WTC11 (cell line): Measurements from ENCODE around the gene GPATCH2L. TPM values are rescaled to one million over a fixed set of nuclear protein-coding genes. Genes with fewer than 3 reads are reported as not detected.

ENCODE experiments used
- ATAC-seq: fragments of 200-7000 bp; cut with Tn5 transposase; 2 replicates; pipeline ENCODE4 v1.10.0; 2021; ENCODE audit warnings: mild to moderate bottlenecking, moderate library complexity
- CTCF ChIA-PET: fragments of 300-600 bp; sonication (Branson Sonifier 250); formaldehyde crosslinking; loops from one replicate; lab custom pipeline; 2021; ENCODE audit warnings: antibody characterized with exemption; lab: Charles Lee
- POLR2A ChIA-PET: fragments of 350-600 bp; sonication (Branson Sonifier 250); formaldehyde crosslinking; loops from one replicate; lab custom pipeline; 2021; ENCODE audit warnings: antibody characterized with exemption; lab: Charles Lee
- DNase-seq: peaks from one replicate; pipeline ENCODE4 v3.0.0; 2021; ENCODE audit warnings: low spot score
- H3K27ac Mint-ChIP-seq: 2 replicates; pipeline ENCODE4 v1.8.0; 2021; ENCODE audit warnings: mixed read lengths
- H3K27me3 Mint-ChIP-seq: 2 replicates; pipeline ENCODE4 v1.8.0; 2021; ENCODE audit warnings: low read depth, mild to moderate bottlenecking, moderate library complexity, mixed read lengths
- H3K36me3 Mint-ChIP-seq: 2 replicates; pipeline ENCODE4 v1.8.0; 2021; ENCODE audit warnings: mixed read lengths
- H3K4me1 Mint-ChIP-seq: 2 replicates; pipeline ENCODE4 v1.8.0; 2022; ENCODE audit warnings: mixed read lengths
- H3K4me3 Mint-ChIP-seq: 2 replicates; pipeline ENCODE4 v1.8.0; 2021; ENCODE audit warnings: mild to moderate bottlenecking, moderate library complexity, mixed read lengths
- H3K9me3 Mint-ChIP-seq: 2 replicates; pipeline ENCODE4 v1.8.0; 2021; ENCODE audit warnings: mixed read lengths
- ETV6 ChIP-seq: sonication (generic); formaldehyde crosslinking; IDR thresholded peaks from 2 replicates; pipeline ENCODE4 v1.8.1; 2022; ENCODE audit warnings: mild to moderate bottlenecking, missing genetic modification reagents
- NFATC4 ChIP-seq: fragments of 250-450 bp; sonication (Bioruptor Pico); IDR thresholded peaks from 2 replicates; pipeline ENCODE4 v1.9.0; 2021; ENCODE audit warnings: mild to moderate bottlenecking
- TEAD4 ChIP-seq: sonication (generic); formaldehyde crosslinking; IDR thresholded peaks from 2 replicates; pipeline ENCODE4 v1.8.0; 2022; ENCODE audit warnings: mild to moderate bottlenecking, missing genetic modification reagents
- TP53 ChIP-seq: sonication (generic); formaldehyde crosslinking; IDR thresholded peaks from 2 replicates; pipeline ENCODE4 v1.8.1; 2023; ENCODE audit warnings: mild to moderate bottlenecking, missing genetic modification reagents
- total RNA-seq: library from RNA; stranded (reverse); gene quantifications from 3 replicates; pipeline ENCODE4 v1.2.3, GENCODE V29; 2021
- TF ChIP-seq, protein P1 (sequence below): sonication (generic); formaldehyde crosslinking; conservative IDR thresholded peaks from 2 replicates; pipeline ENCODE4 v1.8.1; 2023; ENCODE audit warnings: mild to moderate bottlenecking, low read depth, missing genetic modification reagents, moderate library complexity
- TF ChIP-seq, protein P2 (sequence below): sonication (generic); formaldehyde crosslinking; IDR thresholded peaks from 2 replicates; pipeline ENCODE4 v1.8.0; 2022; ENCODE audit warnings: mild to moderate bottlenecking, missing genetic modification reagents
- TF ChIP-seq, protein P3 (sequence below): sonication (generic); formaldehyde crosslinking; IDR thresholded peaks from 2 replicates; pipeline ENCODE4 v1.8.0; 2022; ENCODE audit warnings: mild to moderate bottlenecking, missing genetic modification reagents
- TF ChIP-seq, protein P4 (sequence below): sonication (generic); formaldehyde crosslinking; IDR thresholded peaks from 2 replicates; pipeline ENCODE4 v1.8.1; 2023; ENCODE audit warnings: mild to moderate bottlenecking, missing genetic modification reagents, borderline replicate concordance
- TF ChIP-seq, protein P5 (sequence below): fragments of 250-450 bp; sonication (Bioruptor Pico); IDR thresholded peaks from 2 replicates; pipeline ENCODE4 v1.9.0; 2021; ENCODE audit warnings: mild to moderate bottlenecking
- TF ChIP-seq, protein P6 (sequence below): sonication (generic); formaldehyde crosslinking; IDR thresholded peaks from 2 replicates; pipeline ENCODE4 v1.8.0; 2023; ENCODE audit warnings: missing genetic modification reagents, mild to moderate bottlenecking, borderline replicate concordance

The GPATCH2L gene
- total RNA-seq, 1 experiment from 2014 or later = 67.2 TPM

DNA sequence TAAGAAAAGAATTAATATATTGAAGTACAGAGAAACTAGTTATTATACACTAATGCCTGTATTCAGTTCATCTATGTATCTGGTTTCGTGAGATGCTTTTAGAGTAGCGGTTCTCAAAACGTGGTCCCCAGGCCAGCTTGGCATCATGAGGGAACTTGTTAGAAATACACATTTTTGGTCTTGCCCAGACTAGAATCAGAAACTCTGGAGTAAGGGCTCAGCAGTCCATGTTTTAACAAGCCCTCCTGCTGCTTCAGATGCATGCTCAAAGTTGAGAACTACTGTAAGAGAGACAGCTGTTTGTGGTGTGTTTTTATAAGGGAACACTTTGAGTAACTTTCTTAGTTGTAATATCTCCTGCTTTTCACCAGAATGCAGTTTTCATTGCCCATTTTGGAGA, 18.1 kb downstream of the GPATCH2L start (continued):
- TF ChIP-seq, protein P1, sequence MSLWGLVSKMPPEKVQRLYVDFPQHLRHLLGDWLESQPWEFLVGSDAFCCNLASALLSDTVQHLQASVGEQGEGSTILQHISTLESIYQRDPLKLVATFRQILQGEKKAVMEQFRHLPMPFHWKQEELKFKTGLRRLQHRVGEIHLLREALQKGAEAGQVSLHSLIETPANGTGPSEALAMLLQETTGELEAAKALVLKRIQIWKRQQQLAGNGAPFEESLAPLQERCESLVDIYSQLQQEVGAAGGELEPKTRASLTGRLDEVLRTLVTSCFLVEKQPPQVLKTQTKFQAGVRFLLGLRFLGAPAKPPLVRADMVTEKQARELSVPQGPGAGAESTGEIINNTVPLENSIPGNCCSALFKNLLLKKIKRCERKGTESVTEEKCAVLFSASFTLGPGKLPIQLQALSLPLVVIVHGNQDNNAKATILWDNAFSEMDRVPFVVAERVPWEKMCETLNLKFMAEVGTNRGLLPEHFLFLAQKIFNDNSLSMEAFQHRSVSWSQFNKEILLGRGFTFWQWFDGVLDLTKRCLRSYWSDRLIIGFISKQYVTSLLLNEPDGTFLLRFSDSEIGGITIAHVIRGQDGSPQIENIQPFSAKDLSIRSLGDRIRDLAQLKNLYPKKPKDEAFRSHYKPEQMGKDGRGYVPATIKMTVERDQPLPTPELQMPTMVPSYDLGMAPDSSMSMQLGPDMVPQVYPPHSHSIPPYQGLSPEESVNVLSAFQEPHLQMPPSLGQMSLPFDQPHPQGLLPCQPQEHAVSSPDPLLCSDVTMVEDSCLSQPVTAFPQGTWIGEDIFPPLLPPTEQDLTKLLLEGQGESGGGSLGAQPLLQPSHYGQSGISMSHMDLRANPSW (CRISPR knock-in tag) = no peak
- TF ChIP-seq ETV6 (CRISPR knock-in tag) (no peak), TP53 (CRISPR knock-in tag) (no peak)
- TF ChIP-seq, protein P2, sequence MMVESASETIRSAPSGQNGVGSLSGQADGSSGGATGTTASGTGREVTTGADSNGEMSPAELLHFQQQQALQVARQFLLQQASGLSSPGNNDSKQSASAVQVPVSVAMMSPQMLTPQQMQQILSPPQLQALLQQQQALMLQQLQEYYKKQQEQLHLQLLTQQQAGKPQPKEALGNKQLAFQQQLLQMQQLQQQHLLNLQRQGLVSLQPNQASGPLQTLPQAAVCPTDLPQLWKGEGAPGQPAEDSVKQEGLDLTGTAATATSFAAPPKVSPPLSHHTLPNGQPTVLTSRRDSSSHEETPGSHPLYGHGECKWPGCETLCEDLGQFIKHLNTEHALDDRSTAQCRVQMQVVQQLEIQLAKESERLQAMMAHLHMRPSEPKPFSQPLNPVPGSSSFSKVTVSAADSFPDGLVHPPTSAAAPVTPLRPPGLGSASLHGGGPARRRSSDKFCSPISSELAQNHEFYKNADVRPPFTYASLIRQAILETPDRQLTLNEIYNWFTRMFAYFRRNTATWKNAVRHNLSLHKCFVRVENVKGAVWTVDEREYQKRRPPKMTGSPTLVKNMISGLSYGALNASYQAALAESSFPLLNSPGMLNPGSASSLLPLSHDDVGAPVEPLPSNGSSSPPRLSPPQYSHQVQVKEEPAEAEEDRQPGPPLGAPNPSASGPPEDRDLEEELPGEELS (CRISPR knock-in tag) = no peak
- TF ChIP-seq, protein P3, sequence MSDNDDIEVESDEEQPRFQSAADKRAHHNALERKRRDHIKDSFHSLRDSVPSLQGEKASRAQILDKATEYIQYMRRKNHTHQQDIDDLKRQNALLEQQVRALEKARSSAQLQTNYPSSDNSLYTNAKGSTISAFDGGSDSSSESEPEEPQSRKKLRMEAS = no peak

DNA sequence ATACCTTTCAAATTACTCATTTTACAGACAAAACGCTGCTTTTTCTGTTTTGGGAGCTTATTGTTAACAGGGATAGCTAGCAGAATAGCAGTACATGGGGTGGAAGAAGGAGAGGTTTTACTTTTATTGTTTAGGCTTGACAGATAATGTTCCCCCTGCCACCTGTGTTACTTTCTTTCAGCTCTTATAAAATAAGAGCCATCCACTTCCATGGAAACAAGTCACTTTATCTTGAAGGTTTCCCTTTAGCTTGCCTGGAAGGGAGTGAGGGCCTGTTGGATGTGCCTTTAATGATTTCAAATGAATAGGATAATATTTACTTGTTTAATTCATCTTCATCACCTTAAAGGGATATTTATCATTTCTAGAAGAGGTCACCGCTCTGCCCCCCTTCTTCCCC, 23.3 kb downstream of the GPATCH2L start:
- ATAC-seq = no peak
- TF ChIP-seq, protein P4, sequence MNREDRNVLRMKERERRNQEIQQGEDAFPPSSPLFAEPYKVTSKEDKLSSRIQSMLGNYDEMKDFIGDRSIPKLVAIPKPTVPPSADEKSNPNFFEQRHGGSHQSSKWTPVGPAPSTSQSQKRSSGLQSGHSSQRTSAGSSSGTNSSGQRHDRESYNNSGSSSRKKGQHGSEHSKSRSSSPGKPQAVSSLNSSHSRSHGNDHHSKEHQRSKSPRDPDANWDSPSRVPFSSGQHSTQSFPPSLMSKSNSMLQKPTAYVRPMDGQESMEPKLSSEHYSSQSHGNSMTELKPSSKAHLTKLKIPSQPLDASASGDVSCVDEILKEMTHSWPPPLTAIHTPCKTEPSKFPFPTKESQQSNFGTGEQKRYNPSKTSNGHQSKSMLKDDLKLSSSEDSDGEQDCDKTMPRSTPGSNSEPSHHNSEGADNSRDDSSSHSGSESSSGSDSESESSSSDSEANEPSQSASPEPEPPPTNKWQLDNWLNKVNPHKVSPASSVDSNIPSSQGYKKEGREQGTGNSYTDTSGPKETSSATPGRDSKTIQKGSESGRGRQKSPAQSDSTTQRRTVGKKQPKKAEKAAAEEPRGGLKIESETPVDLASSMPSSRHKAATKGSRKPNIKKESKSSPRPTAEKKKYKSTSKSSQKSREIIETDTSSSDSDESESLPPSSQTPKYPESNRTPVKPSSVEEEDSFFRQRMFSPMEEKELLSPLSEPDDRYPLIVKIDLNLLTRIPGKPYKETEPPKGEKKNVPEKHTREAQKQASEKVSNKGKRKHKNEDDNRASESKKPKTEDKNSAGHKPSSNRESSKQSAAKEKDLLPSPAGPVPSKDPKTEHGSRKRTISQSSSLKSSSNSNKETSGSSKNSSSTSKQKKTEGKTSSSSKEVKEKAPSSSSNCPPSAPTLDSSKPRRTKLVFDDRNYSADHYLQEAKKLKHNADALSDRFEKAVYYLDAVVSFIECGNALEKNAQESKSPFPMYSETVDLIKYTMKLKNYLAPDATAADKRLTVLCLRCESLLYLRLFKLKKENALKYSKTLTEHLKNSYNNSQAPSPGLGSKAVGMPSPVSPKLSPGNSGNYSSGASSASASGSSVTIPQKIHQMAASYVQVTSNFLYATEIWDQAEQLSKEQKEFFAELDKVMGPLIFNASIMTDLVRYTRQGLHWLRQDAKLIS (CRISPR knock-in tag) = no peak
- TF ChIP-seq TEAD4 (CRISPR knock-in tag) (no peak), NFATC4 (no peak)
- TF ChIP-seq, protein P5, sequence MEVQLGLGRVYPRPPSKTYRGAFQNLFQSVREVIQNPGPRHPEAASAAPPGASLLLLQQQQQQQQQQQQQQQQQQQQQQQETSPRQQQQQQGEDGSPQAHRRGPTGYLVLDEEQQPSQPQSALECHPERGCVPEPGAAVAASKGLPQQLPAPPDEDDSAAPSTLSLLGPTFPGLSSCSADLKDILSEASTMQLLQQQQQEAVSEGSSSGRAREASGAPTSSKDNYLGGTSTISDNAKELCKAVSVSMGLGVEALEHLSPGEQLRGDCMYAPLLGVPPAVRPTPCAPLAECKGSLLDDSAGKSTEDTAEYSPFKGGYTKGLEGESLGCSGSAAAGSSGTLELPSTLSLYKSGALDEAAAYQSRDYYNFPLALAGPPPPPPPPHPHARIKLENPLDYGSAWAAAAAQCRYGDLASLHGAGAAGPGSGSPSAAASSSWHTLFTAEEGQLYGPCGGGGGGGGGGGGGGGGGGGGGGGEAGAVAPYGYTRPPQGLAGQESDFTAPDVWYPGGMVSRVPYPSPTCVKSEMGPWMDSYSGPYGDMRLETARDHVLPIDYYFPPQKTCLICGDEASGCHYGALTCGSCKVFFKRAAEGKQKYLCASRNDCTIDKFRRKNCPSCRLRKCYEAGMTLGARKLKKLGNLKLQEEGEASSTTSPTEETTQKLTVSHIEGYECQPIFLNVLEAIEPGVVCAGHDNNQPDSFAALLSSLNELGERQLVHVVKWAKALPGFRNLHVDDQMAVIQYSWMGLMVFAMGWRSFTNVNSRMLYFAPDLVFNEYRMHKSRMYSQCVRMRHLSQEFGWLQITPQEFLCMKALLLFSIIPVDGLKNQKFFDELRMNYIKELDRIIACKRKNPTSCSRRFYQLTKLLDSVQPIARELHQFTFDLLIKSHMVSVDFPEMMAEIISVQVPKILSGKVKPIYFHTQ = no peak
- TF ChIP-seq, protein P6, sequence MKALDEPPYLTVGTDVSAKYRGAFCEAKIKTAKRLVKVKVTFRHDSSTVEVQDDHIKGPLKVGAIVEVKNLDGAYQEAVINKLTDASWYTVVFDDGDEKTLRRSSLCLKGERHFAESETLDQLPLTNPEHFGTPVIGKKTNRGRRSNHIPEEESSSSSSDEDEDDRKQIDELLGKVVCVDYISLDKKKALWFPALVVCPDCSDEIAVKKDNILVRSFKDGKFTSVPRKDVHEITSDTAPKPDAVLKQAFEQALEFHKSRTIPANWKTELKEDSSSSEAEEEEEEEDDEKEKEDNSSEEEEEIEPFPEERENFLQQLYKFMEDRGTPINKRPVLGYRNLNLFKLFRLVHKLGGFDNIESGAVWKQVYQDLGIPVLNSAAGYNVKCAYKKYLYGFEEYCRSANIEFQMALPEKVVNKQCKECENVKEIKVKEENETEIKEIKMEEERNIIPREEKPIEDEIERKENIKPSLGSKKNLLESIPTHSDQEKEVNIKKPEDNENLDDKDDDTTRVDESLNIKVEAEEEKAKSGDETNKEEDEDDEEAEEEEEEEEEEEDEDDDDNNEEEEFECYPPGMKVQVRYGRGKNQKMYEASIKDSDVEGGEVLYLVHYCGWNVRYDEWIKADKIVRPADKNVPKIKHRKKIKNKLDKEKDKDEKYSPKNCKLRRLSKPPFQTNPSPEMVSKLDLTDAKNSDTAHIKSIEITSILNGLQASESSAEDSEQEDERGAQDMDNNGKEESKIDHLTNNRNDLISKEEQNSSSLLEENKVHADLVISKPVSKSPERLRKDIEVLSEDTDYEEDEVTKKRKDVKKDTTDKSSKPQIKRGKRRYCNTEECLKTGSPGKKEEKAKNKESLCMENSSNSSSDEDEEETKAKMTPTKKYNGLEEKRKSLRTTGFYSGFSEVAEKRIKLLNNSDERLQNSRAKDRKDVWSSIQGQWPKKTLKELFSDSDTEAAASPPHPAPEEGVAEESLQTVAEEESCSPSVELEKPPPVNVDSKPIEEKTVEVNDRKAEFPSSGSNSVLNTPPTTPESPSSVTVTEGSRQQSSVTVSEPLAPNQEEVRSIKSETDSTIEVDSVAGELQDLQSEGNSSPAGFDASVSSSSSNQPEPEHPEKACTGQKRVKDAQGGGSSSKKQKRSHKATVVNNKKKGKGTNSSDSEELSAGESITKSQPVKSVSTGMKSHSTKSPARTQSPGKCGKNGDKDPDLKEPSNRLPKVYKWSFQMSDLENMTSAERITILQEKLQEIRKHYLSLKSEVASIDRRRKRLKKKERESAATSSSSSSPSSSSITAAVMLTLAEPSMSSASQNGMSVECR (CRISPR knock-in tag) = no peak
- TF ChIP-seq, all 79 proteins: peak for 0
- H3K36me3 Mint-ChIP-seq = peaks cover 57% of the 10 kb centered on the region

More for the DNA sequence above, 23.3 kb downstream of the GPATCH2L start:
- no peaks in the 10 kb centered on the region for H3K4me1 Mint-ChIP-seq
- H3K27ac Mint-ChIP-seq = no peak overlapping the region
- H3K9me3 Mint-ChIP-seq = no peaks in the 10 kb centered on the region
- H3K27me3 Mint-ChIP-seq = no peaks in the 10 kb centered on the region
- POLR2A ChIA-PET = no interaction called here
- no peak for DNase-seq
- no peak overlapping the region for H3K4me3 Mint-ChIP-seq
- CTCF ChIA-PET = no interaction called here
